Effector memory CD4-positive, alpha-beta T cell (primary cell): ENCODE data around the gene POMT2.
"Not testable (repeated sequence)": the region's sequence is repeated elsewhere in the genome, so short reads cannot be mapped to it uniquely, and the experiment has no call there.

Source experiments
- DNase-seq, 3 donors: peaks; one replicate each; pipeline ENCODE4 v3.0.0-alpha.2; 2020
- H3K27ac ChIP-seq: 2 replicates; pipeline ENCODE4 v1.7.0; 2013; ENCODE audit warnings: mild to moderate bottlenecking, low read length, moderate library complexity; ENCODE audit not compliant: insufficient read depth, poor library complexity, severe bottlenecking
- H3K27me3 ChIP-seq: replicated peaks from 2 replicates; pipeline ENCODE4 v1.7.0; 2013; ENCODE audit warnings: mild to moderate bottlenecking, low read length; ENCODE audit not compliant: insufficient read depth, control insufficient read depth, poor library complexity, severe bottlenecking
- H3K36me3 ChIP-seq: 2 replicates; pipeline ENCODE4 v1.7.0; 2013; ENCODE audit warnings: mild to moderate bottlenecking, low read length, moderate library complexity; ENCODE audit not compliant: control insufficient read depth, insufficient read depth
- H3K4me1 ChIP-seq: 2 replicates; pipeline ENCODE4 v1.7.0; 2013; ENCODE audit warnings: low read length, mild to moderate bottlenecking; ENCODE audit not compliant: control insufficient read depth, insufficient read depth, poor library complexity, severe bottlenecking
- H3K4me3 ChIP-seq: 2 replicates; pipeline ENCODE4 v1.7.0; 2013; ENCODE audit warnings: low read length, low read depth, mild to moderate bottlenecking; ENCODE audit not compliant: insufficient read depth, poor library complexity, severe bottlenecking
- H3K9me3 ChIP-seq: 2 replicates; pipeline ENCODE4 v1.7.0; 2013; ENCODE audit warnings: mild to moderate bottlenecking, low read length, moderate library complexity; ENCODE audit not compliant: control insufficient read depth

The POMT2 gene

GRCh38 chr14:77343662-77344061 is 23.0 kb upstream of the POMT2 start:
- no peak for DNase-seq
- peaks cover 20% of the 10 kb centered on the region for H3K36me3 ChIP-seq

GRCh38 chr14:77342726-77343397 is 22.2 kb upstream of the POMT2 start:
- H3K27ac ChIP-seq: no peak overlapping the region
- H3K27me3 ChIP-seq: no peaks in the 10 kb centered on the region
- H3K36me3 ChIP-seq: peaks cover 20% of the 10 kb centered on the region
- no peaks in the 10 kb centered on the region for H3K4me1 ChIP-seq
- H3K4me3 ChIP-seq: no peak overlapping the region
- no peak for DNase-seq
- H3K9me3 ChIP-seq: no peaks in the 10 kb centered on the region

More at GRCh38 chr14:77343662-77344061, 23.0 kb upstream of the POMT2 start:
- no peaks in the 10 kb centered on the region for H3K27me3 ChIP-seq
- no peaks in the 10 kb centered on the region for H3K4me1 ChIP-seq
- no peak overlapping the region for H3K4me3 ChIP-seq
- H3K27ac ChIP-seq: no peak overlapping the region
- H3K9me3 ChIP-seq: no peaks in the 10 kb centered on the region

- no peak for DNase-seq
- Histone ChIP-seq H3K4me1 (no peaks in the 10 kb centered on the region), H3K36me3 (peaks cover 16% of the 10 kb centered on the region), H3K27ac (no peak overlapping the region), H3K4me3 (no peak overlapping the region), H3K27me3 (no peaks in the 10 kb centered on the region), H3K9me3 (no peaks in the 10 kb centered on the region)
Observed at GRCh38 chr14:77340389-77340788, 19.7 kb upstream of the POMT2 start.

GRCh38 chr14:77339407-77339806 is 18.7 kb upstream of the POMT2 start:
- no peak for DNase-seq
- H3K4me1 ChIP-seq: no peaks in the 10 kb centered on the region
- no peaks in the 10 kb centered on the region for H3K27me3 ChIP-seq
- no peaks in the 10 kb centered on the region for H3K9me3 ChIP-seq
- peaks cover 16% of the 10 kb centered on the region for H3K36me3 ChIP-seq
- H3K4me3 ChIP-seq: no peak overlapping the region
- H3K27ac ChIP-seq: no peak overlapping the region

- no peak overlapping the region for H3K27ac ChIP-seq
- H3K36me3 ChIP-seq: peaks cover 16% of the 10 kb centered on the region
- H3K4me1 ChIP-seq: no peaks in the 10 kb centered on the region
- no peaks in the 10 kb centered on the region for H3K9me3 ChIP-seq
- no peak for DNase-seq
- no peak overlapping the region for H3K4me3 ChIP-seq
- H3K27me3 ChIP-seq: no peaks in the 10 kb centered on the region
Observed at GRCh38 chr14:77338302-77338701, 17.6 kb upstream of the POMT2 start.

- no peaks in the 10 kb centered on the region for H3K27me3 ChIP-seq
- DNase-seq: no peak
Observed at GRCh38 chr14:77337880-77338279, 17.2 kb upstream of the POMT2 start.

GRCh38 chr14:77337255-77337654 is 16.6 kb upstream of the POMT2 start:
- not testable (repeated sequence) for DNase-seq, H3K4me3 ChIP-seq, H3K27ac ChIP-seq, H3K9me3 ChIP-seq, H3K27me3 ChIP-seq, H3K4me1 ChIP-seq, H3K36me3 ChIP-seq

More at GRCh38 chr14:77337880-77338279, 17.2 kb upstream of the POMT2 start:
- H3K36me3 ChIP-seq: peaks cover 16% of the 10 kb centered on the region
- no peak overlapping the region for H3K4me3 ChIP-seq
- H3K27ac ChIP-seq: no peak overlapping the region
- no peaks in the 10 kb centered on the region for H3K9me3 ChIP-seq
- H3K4me1 ChIP-seq: no peaks in the 10 kb centered on the region

- Histone ChIP-seq H3K9me3 (no peaks in the 10 kb centered on the region), H3K27me3 (no peaks in the 10 kb centered on the region), H3K4me1 (no peaks in the 10 kb centered on the region), H3K27ac (no peak overlapping the region), H3K4me3 (no peak overlapping the region), H3K36me3 (peaks cover 7% of the 10 kb centered on the region)
- no peak for DNase-seq
Observed at GRCh38 chr14:77335576-77335975, 14.9 kb upstream of the POMT2 start.

- Histone ChIP-seq H3K4me1 (no peaks in the 10 kb centered on the region), H3K36me3 (no peaks in the 10 kb centered on the region), H3K4me3 (no peak overlapping the region), H3K27ac (no peak overlapping the region), H3K27me3 (no peaks in the 10 kb centered on the region), H3K9me3 (no peaks in the 10 kb centered on the region)
- no peak for DNase-seq
Observed at GRCh38 chr14:77329872-77330271, 9.2 kb upstream of the POMT2 start.

- Histone ChIP-seq H3K4me3 (no peak overlapping the region), H3K27ac (no peak overlapping the region), H3K4me1 (no peaks in the 10 kb centered on the region), H3K36me3 (no peaks in the 10 kb centered on the region), H3K27me3 (no peaks in the 10 kb centered on the region), H3K9me3 (no peaks in the 10 kb centered on the region)
- no peak for DNase-seq
Observed at GRCh38 chr14:77327111-77327510, 6.4 kb upstream of the POMT2 start.
